ENCODE data around the gene GID4.
"Not testable (repeated sequence)": the region's sequence is repeated elsewhere in the genome, so short reads cannot be mapped to it uniquely, and the experiment has no call there.

GID4 gene

DNA sequence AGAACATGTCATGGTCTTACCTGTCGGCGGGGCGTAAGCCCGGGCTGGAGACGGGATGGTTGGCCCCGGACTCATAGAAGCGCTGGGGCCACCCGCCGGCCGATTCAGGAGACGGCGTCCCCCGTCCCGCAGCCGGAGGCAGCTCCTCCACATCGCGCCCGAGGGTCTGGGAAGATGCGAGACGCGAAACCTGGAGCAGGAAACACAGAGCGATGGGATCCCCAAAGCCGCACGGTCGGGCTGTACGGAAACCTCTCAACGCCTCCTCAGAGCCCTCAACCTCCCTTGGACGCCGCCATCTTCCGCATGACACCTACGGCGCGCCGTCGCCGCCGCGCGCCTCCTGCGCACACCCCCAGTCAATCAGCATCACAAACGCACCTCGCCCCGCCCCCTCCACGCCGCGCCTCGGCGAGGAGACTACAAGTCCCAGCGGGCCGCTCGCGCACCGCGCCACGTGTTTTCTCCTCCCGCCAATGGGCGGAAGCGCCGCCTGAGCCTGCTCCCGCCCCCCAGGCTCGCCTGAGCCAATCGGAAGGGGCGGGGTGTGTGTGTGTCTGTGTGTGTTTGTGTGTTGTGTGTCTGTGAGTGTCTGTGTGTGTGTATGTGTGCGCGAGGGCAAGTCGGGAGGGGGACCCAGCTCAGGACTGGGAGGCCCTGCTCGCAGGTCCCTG, at the start of gene GID4, which contains the start of gene ATPAF2:
Gene GID4, plus strand, starts transcription at position 548 of the 674 bp plus-strand sequence. Its CDS starts 57 bp downstream, at position 605.
Gene ATPAF2, minus strand, starts transcription at position 308 of the 674 bp plus-strand sequence. Its CDS starts 155 bp downstream, at position 153.
- peak; percentile 98 to 99 for DNase-seq (ENCODE audit: low read depth in 2 of 2, low spot score in 1 of 2)

DNA sequence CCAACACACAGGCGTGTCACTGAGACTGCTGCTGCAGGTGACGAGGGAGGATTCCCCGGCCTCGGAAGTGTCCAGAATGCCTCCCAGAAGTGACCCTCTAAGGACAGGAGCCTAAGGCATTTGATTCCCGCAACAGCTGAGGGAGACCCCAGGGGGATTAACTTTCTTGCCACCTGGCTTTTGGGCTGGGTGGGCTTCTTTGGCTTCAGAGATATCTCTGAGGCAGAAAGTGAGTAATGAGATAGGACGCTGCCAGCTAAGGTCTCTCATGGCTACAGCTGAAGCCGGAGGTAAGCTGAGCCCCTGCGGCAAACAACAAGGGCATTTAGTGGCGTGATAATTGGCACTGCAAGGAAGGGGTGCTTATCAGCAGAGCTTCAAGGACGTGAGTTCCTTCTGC, 49.6 kb upstream of the GID4 start:
- no peak for DNase-seq (ENCODE audit: low read depth in 2 of 2, low spot score in 1 of 2)

DNA sequence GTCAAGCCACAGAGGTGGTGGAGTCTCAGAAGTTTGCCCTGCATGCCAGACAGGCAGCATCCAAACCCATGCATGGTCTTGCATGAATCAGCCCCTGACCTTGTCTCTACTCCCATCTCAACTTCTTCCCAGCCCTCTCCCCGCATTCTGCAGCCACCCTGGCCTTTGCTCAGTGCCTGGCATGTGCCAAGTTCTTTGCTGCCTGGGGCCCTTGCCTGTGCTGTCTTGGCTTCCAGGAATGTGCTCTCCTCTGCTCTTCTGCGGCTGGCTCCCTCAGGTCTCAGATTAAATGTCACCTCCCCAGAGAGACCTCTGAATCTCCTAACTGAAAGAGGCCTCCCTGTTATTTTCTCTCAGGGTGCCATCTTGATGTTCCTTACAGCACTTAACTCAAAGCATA, 48.9 kb upstream of the GID4 start:
- no peak for DNase-seq (ENCODE audit: low read depth in 2 of 2, low spot score in 1 of 2)

DNA sequence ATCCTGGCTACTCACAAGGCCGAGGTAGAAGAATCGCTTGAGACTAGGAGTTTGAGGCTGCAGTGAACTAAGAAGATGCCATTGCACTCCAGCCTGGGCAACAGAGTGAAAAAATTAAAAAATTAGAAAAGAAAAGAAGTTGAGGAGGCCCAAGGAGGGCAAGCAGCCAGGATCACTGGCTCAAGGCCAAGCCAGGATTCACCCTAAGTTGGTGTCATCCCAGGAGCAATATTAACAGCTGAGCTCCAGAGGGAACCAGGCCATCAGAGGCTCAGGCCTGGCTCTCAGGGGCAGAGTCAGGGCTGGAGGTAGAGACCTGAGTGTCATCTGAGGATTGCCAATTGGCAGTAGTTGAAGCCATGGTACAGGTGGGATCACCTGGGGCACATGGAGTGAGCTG, 45.8 kb upstream of the GID4 start:
- no peak for DNase-seq (ENCODE audit: low read depth in 2 of 2, low spot score in 1 of 2)

DNA sequence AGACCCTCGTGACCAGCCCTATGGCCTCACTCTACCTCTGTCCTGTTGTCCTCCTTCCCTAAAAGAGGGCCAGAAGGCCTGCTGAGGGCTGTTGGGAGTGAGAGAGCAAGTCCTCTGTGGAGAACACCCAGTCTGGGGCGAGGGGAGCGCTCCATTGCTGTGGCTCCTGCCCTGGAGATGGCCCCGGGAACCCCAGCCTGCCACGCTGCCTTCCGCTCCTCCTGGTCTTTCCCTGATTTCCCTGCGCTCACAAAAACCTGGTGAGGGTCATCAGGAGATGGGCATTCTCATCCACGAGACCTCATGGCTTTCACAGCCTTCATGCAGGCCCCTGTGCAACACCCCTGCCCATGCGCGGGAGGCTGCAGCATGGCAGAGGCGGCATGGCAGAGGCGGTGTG, 45.4 kb upstream of the GID4 start:
- no peak for DNase-seq (ENCODE audit: low read depth in 2 of 2, low spot score in 1 of 2)

DNA sequence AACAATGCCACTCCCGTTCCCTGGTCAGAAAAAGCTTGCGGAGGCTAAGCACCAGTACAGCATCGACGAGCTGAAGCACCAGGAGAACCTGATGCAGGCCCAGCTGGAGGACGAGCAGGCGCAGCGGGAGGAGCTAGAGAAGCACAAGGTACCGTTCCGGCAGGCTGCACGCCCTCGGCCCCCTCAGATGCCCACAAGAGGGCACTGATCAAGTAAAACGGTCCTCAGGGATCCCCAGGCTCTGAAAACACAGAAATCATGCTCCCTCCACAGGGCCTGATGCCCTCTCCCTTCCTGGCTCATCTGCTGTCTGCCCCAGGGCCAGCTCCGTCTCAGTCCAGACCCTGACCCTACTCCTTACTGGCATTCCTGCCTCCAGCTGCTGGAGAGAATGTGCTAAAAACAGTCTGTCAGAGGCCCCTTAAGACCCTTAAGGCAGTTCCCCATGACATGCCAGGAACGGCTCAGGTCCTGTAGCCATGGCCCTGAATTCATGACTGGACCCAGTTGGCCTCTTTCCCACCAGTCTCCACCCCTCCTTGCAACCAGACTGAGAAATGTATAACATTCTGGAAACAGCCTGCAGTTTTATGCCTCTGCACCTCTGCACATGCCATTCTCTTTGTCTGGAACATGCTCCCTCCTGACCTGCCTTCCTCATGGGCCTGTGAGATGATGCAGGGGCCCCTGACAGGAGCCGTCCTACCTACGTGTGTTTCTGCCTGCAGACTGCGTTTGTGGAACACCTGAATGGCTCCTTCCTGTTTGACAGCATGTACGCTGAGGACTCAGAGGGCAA, 44.7 kb upstream of the GID4 start:
- no peak for DNase-seq (ENCODE audit: low read depth in 2 of 2, low spot score in 1 of 2)

DNA sequence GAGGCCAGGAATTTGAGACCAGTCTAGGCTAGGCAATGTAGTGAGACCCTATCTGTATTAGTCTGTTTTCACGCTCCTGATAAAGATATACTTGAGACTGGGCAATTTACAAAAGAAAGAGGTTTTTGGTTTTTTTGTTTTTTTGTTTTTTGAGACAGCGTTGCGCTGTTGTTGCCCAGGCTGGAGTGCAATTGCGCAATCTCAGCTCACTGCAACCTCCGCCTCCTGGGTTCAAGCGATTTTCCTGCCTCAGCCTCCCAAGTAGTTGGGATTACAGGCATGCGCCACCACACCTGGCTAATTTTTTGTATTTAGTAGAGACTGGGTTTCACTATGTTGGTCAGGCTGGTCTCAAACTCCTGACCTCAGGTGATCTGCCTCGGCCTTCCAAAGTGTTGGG, 43.3 kb upstream of the GID4 start:
- not testable (repeated sequence) for DNase-seq (ENCODE audit: low read depth in 2 of 2, low spot score in 1 of 2)

DNA sequence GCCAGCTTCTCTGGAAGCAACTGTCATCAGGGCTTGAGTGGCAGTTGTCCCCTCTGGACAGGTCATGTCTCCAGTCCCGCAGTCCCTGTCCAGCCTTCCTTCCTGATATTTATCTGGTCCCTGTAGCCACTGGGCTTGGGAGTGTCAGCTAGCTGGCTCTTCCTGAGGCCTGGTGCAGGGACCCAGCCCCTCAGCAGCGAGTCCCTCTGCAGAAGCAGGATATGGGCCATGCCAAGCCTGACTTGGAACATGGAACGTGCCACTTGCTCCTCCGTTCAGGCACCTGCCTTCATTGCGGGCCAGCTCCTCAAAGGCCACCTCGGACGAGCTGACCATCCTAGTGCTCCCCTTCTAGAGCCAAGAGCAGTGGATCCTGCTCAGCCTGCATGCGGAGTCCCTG, 40.3 kb upstream of the GID4 start:
- DNase-seq (ENCODE audit: low read depth in 2 of 2, low spot score in 1 of 2), result no peak

DNA sequence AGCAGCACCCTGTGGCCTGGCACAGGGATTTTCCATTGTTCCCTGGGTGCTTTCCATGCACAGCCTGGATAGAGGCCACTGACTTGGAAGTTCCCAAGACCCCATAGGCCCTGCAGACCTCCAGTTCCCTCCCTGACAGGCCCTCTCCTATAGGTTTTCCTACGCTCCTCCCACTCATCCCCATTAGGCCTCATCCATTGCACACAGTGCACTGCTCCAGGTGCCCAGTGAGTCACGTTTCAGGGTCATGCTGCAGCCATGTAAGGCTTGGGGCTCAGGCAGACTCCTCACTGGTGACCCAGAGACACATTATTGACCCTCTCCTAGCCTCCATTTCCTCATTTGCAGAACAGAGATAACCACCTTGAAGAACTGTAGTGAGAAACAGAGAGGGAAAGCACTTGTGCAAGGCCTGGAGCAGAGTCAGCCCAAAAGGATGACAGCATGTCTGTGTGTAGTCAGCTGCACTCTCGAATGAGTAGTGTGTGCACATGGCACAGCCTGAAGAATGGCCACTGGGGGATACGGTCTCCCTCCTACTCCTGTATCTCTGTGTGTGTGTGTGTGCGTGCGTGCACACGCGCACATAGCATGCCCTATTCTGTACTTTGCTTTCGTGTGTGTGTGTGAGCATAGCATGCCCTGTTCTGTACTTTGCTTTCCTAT, 39.7 kb upstream of the GID4 start:
- no peak for DNase-seq (ENCODE audit: low read depth in 2 of 2, low spot score in 1 of 2)

DNA sequence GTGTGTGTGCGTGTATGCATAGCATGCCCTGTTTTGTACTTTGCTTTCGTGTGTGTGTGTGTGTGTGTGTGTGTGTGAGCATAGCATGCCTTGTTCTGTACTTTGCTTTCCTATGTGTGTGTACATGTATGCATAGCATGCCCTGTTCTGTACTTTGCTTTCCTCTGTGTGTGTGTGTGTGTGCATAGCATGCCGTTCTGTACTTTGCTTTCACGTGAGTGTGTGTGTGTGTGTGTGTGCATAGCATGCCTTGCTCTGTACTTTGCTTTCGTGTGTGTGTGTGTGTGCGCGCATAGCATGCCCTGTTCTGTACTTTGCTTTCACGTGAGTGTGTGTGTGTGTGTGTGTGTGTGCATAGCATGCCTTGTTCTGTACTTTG, 39.2 kb upstream of the GID4 start:
- DNase-seq (ENCODE audit: low read depth in 2 of 2, low spot score in 1 of 2), result no peak

DNA sequence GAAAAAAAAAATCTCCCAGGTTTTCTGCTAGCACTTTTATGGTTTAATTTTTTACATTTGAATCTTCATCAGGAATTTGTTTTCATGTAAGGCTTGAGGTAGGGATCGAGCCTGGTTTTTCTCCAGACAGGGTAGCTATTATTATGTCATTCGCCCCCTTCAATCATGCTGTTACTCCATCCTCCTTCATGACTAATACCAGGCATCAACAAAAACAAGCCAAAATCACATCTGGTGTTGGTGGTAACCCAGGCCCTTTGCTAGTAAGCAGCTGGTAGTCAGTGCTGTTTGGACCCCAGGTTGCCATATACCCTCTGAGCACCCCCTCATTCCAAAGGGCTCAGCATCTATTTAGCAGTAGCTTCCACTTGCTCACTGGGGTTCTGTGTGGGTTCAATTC, 37.0 kb upstream of the GID4 start:
- DNase-seq (ENCODE audit: low read depth in 2 of 2, low spot score in 1 of 2), result no peak

DNA sequence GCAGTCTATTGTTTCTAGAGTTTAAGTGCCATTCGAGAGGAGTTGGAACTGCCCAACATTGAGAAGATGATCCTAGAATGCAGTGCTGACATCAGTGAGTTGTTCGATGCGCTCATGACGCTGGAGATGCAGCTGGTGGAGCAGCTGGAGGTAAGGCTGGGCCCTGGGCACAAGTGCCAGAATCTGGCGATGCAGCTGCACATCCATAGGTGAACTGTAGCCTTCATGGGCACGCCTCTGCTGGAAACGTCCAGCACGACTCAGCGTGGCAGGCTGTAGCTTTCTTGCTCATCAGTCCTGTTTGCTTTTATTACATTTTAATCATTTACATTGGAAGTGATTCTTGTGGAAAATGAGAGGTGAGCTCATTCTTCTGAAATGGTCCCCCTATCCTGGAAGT, 34.9 kb upstream of the GID4 start:
- DNase-seq (ENCODE audit: low read depth in 2 of 2, low spot score in 1 of 2), result no peak

DNA sequence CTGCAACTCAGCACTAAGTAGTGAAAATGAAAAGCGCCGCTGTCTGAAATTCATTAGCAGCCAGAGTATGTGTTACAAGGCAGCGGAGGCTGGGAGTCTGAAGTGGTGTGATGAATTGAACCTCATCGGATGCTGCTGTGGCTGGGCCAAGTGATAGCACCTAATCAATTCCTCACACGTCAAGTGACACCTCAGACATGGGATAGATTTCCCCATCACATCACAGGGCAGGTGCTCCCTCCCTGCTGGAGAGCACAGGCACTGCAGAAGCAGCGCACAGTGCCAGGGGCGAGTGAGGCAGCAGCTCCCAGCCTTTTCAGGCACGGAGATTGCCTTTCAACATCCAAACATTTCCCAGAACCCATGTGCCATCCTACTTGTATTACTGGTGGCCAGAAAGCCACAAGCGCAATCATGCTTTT, 34.3 kb upstream of the GID4 start:
- no peak for DNase-seq (ENCODE audit: low read depth in 2 of 2, low spot score in 1 of 2)

DNA sequence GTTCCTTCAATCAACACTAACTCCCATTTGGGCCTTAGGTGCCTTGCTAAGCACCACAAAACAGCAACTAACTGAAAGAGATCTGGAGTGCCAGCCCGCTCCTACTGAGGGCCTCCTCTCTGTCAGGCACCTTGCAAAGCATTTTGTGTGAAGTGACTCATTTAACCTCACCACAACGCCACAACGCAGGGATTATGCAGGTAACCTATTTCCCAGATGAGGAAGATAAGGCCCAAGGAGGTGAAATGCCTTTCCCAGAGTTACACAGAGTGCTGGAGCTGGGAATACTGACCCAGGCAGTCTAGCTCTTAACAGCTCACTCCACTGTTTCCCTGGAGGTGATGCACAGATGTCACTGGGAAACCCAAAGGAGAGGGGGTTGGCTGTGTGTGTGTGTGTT, 33.7 kb upstream of the GID4 start:
- no peak for DNase-seq (ENCODE audit: low read depth in 2 of 2, low spot score in 1 of 2)

DNA sequence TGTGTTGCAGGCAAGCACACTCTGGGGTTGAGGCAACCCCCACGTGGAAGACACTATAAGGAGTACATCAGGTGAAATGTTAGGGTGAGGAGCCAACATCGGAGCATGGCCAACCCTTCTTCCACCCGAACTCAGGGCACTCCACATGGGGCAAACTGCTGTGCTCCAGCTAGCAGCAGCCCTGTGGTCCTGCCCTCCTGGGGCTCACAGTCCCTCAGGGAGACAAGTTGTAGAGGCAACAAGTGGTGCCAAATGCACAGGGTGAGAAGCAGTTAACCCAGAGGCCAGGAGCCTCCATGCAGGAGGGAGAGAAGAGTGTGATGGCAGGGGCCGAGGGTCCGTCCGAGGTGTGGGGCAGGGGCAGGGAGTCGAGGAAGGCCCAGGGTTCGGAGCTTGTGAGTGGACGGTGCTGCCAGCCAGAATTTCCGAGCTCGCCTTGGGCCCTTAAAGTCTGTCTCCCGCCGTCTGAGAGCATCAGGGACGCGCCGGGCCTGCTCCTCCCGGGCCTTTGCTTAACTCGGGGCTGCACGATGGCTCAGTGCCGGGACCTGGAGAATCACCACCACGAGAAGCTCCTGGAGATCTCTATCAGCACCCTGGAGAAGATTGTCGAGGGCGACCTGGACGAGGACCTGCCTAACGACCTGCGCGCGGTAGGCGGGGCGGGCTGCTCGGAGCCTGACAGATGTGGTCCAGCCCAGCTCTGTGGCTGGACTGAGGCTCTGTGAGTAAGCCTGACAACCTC, 32.5 kb upstream of the GID4 start:
- no peak for DNase-seq (ENCODE audit: low read depth in 2 of 2, low spot score in 1 of 2)

DNA sequence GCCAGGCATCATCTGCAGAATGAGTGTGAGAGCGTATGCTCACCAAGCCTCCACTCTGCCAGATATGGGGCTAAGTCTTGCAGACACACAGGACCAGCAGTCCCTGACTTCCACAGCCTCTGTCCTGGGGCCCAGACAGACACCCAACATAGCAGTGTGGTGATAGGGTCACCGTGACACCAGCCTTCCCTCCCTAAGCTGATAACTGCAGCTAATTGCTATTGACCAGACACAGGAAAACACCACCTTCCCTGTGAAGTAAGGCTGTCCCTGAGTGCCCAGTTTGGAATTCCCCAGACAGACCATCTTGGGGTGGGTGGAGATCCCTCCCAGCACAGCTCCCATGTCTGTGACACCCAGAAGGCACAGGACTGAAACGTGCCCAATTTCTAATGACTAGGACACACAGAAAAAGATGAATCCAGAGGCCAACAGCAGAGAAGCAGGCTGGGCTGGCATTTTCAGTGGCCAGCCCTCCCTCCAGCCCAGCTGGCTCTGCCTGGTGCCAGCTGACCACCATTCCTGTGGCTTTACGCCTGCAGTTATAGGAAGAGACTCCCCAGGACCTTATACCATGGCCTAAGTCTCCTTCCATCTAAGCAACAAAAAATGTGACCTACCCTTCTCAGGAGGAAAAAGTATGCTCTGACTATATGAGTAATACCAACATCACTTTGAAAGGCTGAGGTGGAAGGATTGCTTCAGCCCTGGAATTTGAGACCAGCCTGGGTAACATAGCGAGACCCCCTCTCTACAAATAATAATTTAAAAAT, 30.5 kb upstream of the GID4 start:
- DNase-seq (ENCODE audit: low read depth in 2 of 2, low spot score in 1 of 2), result no peak

DNA sequence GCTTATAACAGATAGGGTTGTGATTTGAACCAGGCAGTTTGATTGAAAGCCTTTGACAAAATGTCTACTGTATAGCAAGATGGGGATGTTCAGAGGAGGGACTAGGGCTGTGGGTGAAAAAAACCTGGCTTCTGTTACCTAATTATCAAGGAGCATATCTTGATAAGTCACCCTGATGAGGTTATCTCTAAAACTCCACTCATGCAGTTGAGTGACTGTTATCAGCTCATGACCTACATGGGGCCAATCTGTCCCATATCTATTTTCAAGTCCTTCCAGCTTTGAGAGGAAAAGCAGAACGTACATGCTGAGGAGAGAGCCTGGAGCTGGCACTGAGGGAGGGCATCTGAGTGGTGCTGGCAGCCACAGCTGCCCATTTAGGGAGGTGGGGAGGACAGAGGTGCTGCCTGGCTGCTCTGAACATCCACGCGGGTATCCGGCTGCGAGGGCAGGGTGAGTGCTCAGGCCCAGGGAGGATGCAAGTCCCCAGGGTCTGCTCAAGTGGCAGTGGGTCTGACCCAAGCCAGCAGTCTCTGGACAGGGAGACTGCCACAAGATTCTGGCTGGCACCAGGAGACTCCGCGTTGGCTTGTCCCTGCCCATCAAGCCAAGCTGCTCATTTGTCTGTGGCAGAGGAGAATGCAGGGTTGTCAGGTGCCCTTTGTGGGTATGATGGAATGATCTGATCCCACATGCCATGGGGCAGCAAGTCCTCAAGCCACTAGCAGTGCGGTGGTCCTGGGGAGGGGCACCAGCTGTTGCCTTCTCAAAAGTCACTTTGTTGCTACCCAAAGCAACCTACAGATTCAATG, 29.4 kb upstream of the GID4 start:
- no peak for DNase-seq (ENCODE audit: low read depth in 2 of 2, low spot score in 1 of 2)

DNA sequence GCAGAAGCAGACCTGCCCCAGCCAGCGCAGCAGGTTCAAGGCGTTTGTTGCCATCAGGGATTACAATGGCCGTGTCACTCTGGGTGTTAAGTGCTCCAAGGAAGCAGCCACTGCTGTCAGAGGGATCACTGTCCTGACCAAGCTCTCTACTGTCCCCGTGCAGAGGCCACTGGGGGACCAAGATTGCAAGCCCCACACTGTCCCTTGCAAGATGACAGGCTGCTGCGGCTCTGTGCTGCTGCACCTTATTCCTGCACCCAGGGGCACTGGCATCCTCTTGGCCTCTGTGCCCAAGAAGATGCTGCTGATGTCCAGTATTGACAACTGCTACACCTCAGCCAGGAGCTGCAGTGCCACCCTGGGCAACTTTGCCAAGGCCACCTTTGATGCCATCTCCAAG, 27.9 kb upstream of the GID4 start:
- DNase-seq (ENCODE audit: low read depth in 2 of 2, low spot score in 1 of 2), result no peak

DNA sequence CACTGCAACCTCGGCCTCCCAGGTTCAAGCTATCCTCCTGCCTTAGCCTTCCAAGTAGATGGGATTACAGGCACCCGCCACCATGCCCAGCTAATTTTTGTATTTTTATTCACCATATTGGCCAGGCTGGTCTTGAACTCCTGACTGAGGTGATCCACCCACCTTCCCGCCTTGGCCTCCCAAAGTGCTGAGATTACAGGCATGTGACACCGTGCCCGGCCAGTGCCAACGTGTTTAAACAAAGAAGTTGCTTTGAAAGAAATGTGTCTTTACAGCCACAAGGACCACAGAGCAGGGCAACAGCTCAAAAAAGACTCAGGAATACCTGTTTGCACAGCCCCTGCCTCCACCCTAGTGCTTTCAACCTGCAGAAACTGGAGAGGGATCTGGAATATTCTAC, 25.2 kb upstream of the GID4 start:
- DNase-seq (ENCODE audit: low read depth in 2 of 2, low spot score in 1 of 2), result no peak

DNA sequence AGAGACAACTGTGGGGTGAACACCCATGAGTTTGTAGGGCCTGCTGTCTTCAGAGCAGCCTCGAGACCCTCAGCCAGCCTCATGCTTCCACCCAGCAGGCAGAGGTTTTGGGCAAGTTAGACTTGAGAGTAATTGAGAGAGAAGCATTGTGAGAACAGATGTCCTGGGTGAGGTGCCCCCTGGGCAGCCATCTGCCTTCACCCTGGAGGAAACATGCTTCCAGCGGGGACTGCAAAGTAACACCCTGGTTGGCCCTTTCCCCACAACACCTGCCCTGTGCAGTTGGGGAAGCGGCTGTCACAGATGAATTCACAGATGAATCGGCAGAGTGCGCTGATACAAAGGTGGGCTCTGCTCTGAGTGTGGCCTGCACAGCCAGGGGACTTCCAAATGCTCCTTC, 23.6 kb upstream of the GID4 start:
- DNase-seq (ENCODE audit: low read depth in 2 of 2, low spot score in 1 of 2), result no peak
